GM18907 (cell line): Measurements from ENCODE around the gene SNAPC4.
"Not testable (repeated sequence)": the region's sequence is repeated elsewhere in the genome, so short reads cannot be mapped to it uniquely, and the experiment has no call there.

Experiments used
- ATAC-seq: cut with Tn5 transposase; IDR thresholded peaks from one replicate; pipeline ENCODE4 v1.9.1; 2021; ENCODE audit warnings: mild to moderate bottlenecking, moderate library complexity; ENCODE audit not compliant: unreplicated experiment

SNAPC4 gene

DNA sequence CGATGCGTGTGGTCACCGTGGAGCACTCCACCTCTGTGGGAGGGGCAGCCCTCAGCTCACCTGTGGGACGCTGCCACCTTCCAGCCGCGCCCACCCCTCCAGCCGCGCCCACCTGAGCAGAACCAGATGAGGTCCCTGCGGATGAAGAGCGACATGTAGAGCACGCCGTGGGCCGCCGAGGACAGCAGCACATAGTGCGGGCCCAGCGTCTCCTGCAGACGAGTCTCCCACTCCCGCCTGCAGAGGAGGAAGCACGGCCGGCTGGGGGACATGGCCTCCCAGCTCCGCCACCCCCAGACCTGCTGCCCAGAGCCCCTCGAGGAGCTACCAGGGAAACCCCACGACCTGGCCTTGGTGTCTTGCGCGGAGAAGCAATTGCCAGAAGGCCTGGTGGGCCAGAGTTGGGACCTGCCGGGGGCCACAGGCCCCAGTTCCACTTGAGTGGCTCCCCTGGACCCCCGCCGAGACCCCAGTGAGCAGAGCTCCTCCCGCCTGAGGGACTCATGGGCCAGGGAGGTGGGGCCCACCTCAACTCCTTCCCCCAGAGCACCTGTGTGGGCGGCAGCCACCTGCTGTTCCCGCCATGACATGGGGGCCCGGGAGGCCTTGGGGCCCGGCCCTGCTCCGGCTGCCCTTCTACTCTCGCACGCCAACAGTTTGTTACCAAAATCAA, 33.2 kb upstream of the SNAPC4 start:
- no peak for ATAC-seq

DNA sequence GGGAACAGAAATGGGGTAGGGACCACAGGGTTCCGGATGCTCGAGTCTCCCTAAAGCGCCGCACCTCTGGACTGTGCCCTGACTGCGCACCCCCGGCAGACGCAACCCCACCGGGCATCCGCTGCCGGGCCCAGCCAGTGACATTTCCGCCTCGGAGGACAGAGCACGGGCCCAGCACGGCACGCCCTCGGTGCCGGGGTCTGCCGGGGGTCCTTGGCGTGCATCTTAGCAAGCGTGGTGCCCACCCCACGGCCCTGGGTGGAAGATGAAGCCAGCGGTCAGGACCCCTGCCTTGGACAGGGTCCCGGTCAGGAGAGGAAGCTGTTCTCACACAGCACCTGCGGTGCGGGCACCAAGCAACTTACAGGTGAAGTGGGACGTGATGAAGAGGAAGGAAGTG, 32.6 kb upstream of the SNAPC4 start:
- ATAC-seq = no peak

DNA sequence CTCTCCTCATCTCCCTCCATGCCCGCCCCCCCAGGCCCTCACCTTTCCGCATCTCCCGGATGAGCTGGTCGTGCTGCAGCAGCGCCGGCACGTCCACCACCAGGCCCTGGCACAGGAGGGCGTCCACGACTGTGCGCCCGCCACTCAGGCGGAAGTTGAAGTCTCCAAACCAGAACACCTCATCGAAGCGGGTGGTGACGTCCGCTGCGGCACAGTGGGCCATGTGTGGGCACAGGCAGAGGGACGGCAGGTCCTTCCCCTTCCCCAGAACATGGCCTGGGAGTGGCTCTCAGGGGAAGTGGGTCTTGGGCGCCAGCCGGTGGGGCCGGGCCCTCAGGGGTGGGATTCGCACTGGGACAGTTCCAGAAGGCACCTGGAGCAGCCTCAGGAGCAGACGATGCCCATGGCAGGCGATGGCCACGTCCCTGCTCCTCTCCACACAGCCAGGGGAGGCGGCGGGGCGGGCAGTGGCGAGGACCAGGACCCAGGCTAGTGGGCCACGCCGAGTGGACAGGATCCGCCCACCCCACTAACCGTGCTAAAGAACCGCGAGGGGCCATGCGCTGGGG, 31.9 kb upstream of the SNAPC4 start:
- ATAC-seq = no peak

DNA sequence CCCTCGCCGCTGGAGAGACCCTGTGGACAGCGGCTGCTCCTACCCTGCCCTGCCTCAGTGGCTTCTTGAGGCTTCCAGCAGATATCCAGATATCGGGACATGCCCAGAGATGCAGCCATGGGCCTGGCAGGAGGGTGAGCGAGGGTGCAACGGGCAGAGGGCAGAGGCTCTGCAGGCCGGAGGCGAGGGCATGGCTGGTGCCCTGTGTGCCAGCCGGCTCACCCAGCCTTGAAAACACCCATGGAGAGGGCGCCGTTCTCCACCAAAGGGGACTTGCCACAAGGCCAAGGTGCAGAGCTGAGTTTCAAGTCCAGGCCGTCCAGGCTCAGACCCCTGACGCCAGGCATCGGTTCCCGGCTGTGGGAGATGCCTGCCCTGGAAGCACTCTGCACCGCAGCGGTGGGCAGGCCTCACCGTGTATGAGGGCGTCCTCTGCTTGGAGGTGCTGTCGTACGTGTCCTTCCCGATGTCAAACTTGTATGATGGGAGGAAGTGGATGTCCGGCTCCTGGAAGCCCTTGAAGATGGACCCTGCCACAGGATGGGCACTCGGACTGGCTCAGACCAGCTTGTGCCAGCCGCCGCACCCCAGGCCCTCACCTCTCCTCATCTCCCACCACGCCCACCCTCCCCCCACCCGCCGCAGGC, 30.7 kb upstream of the SNAPC4 start:
- no peak for ATAC-seq

DNA sequence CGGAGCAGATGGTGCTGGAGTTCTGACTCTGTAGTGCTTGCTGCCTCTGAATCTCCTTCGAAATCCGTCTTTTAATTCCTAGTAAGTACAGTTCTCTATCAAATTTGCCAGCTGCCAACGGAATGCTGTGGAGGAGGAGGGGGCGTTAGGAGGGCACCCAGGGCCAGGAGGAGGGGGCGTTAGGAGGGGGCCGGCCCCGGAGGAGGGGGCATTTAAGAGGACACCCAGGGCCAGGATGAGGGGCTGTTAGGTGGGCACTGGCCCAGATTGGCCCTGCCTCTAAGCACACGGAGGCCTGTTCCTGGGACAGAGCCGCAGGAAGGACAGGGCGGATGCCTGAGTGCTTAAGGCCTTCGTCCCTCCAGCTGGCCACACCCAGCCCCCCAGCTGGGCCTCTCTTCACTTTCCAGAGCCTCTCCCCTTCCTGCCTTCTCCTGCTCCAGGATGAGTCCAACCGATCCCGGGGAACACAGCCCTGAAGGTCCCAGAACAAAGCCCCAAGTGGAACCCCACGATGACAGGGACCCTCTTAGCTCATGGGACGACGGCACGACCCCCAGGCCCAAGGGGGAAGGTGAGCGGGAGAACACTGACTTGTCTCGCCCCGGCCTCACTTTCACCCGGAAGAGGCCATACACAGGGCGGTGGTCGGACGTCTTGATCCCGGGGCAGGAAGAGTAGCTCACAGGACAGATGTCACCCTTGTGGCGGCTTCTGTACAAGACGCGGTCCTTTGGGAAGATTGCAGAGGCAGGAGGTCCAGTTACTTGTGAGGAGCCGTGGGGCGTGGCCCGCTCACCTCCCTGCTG, 29.9 kb upstream of the SNAPC4 start:
- ATAC-seq = no peak

DNA sequence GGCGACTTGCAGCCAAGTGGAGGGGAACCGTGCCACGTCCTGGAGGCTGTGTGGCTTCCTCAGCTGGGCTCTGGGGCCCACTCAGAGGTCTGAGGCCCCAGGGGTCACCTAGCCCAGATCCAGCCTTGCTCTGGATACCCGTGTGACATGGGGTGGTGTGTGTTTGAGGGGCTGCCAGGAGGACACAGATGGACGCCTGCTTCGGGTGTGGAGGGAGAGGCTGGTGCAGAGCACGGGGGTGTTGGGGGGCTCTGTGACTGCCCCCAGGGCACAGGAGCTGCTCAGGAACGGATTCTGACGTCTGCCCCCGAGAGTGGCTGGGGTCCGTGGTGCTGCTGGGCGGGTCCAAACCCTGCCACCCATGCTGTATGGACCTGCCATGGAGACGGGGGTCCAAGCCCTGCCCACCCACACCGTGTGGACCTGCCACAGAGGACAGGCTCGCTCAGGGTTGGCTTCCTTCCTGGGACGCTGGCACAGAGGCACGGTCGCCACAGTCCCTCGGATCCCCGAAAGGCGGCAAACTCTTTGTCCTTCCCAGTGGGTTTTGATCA, 29.2 kb upstream of the SNAPC4 start:
- no peak for ATAC-seq

DNA sequence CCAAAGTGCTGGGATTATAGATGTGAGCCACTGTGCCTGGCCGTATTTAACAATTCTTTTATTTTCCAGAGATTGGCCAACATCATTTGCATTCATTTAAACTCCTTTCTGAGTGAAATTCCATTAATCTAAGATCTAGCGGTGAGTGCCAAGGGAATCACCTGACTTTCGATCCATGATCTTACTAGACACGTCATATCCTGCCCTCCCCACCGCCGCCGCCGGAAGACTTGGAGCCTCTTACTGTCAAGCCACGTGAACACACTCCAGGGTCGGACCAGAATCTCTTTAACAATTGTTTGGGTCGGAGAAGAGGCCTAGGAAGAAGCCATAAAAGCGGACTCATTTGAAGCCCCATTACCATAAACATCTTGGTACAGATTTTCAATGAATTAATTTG, 26.8 kb upstream of the SNAPC4 start:
- ATAC-seq = no peak

DNA sequence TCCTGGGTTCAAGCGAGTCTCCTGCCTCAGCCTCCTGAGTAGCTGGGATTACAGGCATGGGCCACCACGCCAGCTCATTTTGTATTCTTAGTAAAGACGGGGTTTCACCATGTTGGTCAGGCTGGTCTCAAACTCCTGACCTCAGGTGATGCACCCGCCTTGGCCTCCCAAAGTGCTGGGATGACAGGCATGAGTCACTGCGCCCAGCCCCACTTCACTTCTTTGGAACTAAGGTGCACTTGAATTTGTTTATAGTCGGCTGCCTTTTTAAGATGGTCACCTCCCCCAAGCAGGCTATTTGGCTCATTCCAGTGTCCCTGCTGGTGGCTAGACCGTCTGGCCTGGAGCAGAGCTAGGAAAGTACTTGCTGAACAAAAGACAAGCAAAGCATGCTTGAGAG, 25.4 kb upstream of the SNAPC4 start:
- ATAC-seq = not testable (repeated sequence)

DNA sequence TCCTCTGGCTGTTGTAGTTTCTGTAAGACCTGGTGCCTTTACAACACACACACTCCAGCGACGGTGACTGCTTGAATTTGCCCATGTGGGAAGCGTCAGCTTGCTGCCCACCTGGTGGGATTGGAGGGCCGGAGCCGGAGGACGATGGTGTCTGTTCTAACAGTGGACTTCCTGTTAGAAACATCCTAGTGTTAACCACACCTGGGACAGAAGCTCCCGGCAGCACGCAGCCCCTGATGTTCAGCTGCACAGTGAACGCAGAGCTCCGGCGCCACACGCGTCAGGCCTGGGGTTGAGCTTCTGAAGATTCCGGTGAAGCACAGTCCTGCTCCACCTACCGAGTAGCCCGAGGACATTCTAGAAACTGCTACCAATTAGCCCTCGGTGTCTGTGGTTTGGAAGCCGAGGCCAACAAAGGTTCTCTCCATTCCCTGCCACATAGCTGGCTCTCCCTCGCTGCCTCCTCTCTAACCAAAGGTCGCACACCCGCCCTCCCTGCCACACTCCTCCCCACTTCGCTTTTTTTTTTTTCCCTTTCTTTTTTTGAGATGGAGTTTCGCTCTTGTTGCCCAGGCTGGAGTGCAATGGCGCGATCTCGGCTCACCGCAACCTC, 24.9 kb upstream of the SNAPC4 start:
- no peak for ATAC-seq

DNA sequence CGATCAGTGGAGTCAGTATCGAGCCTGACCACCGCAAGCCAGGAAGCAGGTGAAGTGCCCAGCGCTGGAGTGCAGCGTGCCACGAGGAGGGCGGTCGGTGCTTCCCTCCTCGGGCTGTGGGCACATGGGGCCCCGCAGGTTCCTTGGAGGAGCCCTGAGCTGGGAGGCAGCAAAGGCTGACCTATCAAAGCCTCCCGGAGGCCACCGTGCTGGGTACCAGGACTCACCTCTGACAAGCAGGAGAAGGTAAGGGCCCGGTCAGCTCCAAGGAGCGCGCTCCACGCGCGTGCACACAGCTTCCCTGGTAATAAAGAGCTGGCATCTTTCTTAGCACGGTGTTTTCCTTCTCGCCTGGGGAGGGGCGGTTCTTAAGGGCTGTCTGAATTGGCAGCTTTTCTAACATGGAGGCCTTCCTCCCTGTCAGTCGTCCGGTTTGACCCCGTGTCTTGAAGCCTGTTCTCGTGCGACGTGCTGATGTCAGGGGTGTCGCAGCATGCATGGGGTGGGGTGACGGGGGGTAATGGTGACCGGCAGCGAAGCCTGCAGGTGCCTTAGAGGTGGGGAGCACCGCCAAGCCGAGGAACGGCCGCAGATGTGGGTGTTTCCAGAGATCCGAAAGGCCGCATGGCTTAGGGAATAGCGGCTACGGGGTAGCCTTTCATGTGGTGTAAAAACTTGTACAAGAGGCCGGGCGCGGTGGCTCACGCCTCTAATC, 23.6 kb upstream of the SNAPC4 start:
- ATAC-seq = no peak

DNA sequence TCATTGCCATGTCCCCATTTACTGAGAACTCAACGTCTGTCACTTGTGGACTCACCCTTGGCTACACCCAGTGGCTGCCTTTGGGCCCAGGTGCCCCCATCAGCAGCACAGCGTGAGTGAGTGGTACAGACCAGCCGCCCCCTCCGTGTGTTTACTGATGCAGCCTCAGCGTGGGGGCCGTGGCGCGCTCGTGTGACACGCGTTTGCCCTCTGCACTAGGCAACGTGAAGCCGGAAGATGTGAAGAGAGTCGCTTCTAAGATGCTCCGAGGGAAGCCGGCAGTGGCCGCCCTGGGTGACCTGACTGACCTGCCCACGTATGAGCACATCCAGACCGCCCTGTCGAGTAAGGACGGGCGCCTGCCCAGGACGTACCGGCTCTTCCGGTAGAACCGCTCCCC, 22.9 kb upstream of the SNAPC4 start:
- no peak for ATAC-seq

DNA sequence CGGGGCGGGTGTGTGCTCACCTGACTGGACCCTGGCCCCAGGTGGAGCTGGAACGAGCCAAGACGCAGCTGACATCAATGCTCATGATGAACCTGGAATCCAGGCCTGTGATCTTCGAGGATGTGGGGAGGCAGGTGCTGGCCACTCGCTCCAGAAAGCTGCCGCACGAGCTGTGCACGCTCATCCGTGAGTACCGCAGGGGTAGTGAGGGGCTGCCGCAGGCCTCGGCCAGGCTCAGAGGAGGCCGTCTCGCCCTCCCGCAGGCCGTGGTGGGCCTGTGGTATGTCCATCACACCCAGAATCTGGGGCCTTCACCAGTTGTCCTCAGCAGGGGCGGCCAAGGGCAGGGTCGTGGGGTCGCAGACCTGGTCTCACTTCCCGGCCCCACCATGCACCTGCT, 21.8 kb upstream of the SNAPC4 start:
- no peak for ATAC-seq

DNA sequence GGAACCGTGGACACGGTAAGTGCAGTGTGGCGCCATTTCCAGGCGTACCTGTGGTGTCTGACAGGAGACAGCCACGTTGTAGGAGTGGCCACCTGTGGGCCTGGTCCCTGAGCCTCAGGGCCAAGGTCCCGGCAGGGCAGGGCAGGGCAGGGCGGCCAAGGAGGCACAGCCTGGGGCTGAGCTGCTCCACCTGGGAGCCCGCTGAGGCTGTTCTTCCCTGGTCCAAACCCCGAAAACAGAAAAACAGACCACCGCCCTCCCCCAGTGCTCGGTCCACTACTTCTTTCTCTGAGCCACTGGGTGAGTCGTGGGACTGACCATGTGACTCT, 19.1 kb upstream of the SNAPC4 start:
- no peak for ATAC-seq

DNA sequence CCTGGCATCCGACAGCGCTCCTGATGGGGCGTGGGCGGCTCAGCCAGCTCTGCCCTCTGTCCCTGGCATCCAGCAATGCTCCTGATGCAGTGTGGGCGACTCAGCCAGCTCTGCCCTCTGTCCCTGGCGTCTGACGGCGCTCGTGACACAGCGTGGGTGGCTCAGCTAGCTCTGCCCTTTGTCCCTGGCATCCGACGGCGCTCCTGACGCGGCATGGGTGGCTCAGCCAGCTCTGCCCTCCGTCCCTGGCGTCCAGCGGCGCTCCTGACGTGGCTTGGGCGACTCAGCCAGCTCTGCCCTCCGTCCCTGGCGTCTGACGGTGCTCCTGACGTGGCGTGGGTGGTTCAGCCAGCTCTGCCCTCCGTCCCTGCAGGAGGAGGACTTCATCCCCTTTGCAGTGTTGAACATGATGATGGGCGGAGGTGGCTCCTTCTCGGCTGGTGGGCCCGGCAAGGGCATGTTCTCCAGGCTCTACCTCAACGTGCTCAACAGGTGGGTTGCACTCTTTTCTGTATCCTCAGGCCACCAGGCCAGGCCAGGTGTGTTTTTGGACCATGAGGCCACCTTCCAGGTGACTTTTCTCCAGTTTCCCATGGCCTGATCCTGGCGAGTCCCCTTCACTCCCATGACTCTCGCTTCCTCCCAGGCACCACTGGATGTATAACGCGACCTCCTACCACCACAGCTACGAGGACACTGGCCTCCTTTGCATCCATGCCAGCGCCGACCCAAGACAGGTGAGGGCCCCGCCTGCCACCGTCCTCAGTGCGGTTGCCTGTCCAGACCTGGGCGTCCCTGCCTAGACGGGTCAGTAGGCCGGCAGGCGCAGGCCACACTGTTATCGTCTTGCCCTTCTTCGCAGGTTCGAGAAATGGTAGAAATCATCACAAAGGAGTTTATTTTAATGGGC, 18.5 kb upstream of the SNAPC4 start:
- no peak for ATAC-seq

DNA sequence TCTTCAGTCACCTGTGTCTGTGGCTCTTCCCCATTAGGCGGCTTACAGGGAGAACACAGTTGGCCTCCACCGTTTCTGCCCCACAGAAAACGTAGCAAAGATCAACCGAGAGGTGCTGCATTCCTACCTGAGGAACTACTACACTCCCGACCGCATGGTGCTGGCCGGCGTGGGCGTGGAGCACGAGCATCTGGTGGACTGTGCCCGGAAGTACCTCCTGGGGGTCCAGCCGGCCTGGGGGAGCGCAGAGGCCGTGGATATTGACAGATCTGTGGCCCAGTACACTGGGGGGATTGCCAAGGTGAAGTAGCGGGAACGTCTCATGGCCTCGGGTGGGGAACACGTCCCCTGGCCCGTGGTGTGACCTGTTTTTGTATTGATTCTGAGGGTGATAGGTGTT, 16.9 kb upstream of the SNAPC4 start:
- no peak for ATAC-seq

DNA sequence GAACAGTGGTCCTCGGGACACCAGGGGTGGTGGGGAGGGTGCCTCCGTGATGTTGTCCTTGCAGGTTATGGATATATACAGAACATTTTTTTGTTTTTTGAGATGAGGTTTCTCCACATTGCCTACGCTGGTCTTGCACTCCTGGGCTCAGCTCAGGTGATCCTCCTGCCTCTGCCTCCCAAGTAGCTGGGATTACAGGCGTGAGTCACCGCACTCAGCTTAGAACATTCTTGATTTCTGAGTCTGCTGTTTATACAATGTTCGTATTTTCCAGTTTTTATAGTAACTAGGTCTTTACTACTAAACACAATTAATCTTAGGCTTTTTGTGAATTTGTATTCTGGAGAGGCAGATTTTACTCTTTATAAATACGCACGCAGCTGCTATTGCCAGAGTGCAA, 16.5 kb upstream of the SNAPC4 start:
- ATAC-seq = no peak

DNA sequence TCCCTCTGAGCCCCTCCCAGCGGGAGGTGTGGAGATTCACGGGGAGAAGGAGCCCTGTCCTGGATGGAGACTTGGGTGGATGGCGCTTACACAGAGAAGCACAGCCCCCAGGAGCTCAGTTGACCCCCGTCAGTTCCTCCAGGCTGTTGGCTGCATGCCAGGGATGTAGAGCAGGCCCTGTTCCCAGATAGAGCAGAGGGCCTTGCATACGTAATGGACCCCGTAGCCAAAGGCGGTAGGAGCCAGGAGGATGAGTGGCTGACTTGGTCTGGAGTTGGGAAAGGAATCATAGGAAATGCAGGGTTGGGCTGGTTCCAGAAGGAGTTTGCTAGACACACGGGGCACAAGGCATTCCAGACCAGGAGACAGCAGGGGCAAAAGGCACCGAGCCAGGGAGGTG, 13.0 kb upstream of the SNAPC4 start:
- no peak for ATAC-seq

DNA sequence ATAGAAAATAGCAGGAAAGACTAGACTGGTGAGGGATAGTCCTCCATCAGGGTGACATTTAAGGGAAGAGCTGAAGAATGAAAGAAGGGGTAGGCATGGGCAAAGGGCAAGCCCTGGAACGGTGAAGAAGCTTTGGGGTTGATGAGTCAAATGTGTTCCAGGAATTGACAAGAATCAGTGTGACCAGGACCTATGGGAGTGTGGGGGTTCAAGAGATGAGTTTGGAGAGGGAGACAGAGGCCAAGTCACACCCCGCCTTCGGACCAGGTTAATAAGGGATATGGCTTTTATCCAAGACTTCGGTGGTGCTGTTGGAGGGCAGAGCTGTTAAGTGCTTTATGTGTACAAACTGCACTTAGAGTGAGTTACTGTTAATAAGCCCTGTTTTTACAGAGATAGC, 11.4 kb upstream of the SNAPC4 start:
- no peak for ATAC-seq

DNA sequence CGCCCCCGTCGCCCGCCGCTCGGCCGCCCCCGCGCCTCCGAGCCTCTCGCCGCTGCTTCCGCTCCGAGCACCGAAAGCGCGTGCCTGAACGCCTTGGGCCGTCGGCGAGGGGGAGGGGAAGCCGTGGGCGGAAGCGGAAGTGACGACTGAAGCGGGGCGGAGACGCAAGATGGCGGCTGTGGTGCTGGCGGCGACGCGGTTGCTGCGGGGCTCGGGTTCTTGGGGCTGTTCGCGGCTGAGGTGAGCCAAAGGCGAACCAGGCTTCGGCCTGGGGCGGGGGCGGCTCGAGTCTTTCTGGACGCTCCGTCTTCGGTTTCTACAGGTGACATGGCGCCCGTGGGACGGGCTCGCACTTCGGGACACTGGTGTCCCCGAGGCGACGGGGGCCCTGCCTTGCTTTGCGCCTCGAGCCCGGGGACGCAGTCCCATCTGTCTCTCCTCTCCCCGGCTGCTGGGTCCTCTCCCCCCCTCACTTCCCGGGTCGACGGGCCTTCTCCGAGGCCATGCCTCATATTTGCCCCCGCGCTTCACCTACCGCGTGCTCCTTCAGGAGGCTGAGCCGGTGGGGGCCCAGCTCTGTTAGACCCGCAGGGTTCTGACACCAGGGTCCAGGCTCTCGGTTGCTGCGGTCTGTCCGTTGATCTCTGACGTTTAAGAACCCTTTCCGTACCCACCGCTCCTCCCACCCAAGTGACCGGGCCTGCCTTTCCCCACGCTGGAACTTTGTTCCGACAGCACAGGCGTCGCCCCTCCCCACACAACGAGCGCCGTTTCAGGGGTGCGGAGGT, 10.7 kb upstream of the SNAPC4 start, which contains the start of the genes ENTR1 and PMPCA:
TSS of gene ENTR1 (minus strand) at position 115 of the 788 bp plus-strand sequence. CDS start 217 bp downstream, outside the sequence.
TSS of gene PMPCA (plus strand) at position 159 of the 788 bp plus-strand sequence. CDS start at position 170, 11 bp downstream.
- ATAC-seq = peak; percentile 82
